B cell (primary cell): ENCODE measurements around the gene FANCC. TPM values are rescaled to one million over a fixed set of nuclear protein-coding genes. Genes with fewer than 3 reads are reported as not detected.

Experiments used
- ATAC-seq: fragments of 200-7000 bp; cut with Tn5 transposase; one replicate; pipeline ENCODE4 v1.10.0; 2021; ENCODE audit warnings: low read depth, mild to moderate bottlenecking, moderate number of reproducible peaks, moderate library complexity
- CTCF ChIA-PET: fragments of 350-600 bp; sonication (Branson Sonifier 250); formaldehyde crosslinking; loops from one replicate; lab custom pipeline; 2021; ENCODE audit warnings: antibody characterized with exemption, inconsistent platforms; lab: Charles Lee
- POLR2A ChIA-PET: fragments of 350-600 bp; sonication (Branson Sonifier 250); formaldehyde crosslinking; loops from one replicate; lab custom pipeline; 2021; ENCODE audit warnings: antibody characterized with exemption; lab: Charles Lee
- DNase-seq: peaks from one replicate; pipeline ENCODE4 v3.0.0; 2013
- H2AFZ ChIP-seq: 2 replicates; pipeline ENCODE4 v1.6.1; 2012; ENCODE audit warnings: mild to moderate bottlenecking, low read depth, low read length; ENCODE audit not compliant: insufficient read depth, poor library complexity, severe bottlenecking
- H3K27ac ChIP-seq, 2 donors: 1 replicate in 1 of 2; 2 replicates in 1 of 2; pipeline ENCODE4 v1.5.1; 2012 to 2013; ENCODE audit warnings: low read length in 2 of 2, mild to moderate bottlenecking in 2 of 2, moderate library complexity in 1 of 2
- H3K27me3 ChIP-seq, 4 experiments: fragments of 200-600 bp in 1 of 4; sonication (generic) in 1 of 4; replicated peaks in 1 of 4; 1 replicate in 2 of 4; 2 replicates in 2 of 4; pipeline versions ENCODE4 v1.6.1 to v1.7.0; 2013 to 2016; ENCODE audit warnings: low read length in 3 of 4, mild to moderate bottlenecking in 2 of 4, mixed read lengths in 1 of 4, moderate library complexity in 1 of 4; ENCODE audit not compliant: insufficient read depth in 4 of 4, control insufficient read depth in 3 of 4; ENCODE audit errors: control extremely low read depth in 1 of 4
- H3K36me3 ChIP-seq, 2 experiments: replicated peaks in 1 of 2; 1 replicate in 1 of 2; 2 replicates in 1 of 2; pipeline versions ENCODE4 v1.6.1 to v1.7.1; 2013; ENCODE audit warnings: low read length in 1 of 2; ENCODE audit not compliant: insufficient read depth in 2 of 2, control insufficient read depth in 1 of 2; ENCODE audit errors: control extremely low read depth in 1 of 2, extremely low read depth in 1 of 2
- H3K4me1 ChIP-seq, 2 donors: fragments of 200-600 bp in 1 of 2; sonication (generic) in 1 of 2; 1 replicate in 1 of 2; 2 replicates in 1 of 2; pipeline versions ENCODE4 v1.5.1 to v1.6.1; 2013 to 2017; ENCODE audit warnings: low read length in 2 of 2; ENCODE audit not compliant: control insufficient read depth in 2 of 2, insufficient read depth in 2 of 2
- H3K4me2 ChIP-seq: replicated peaks from 2 replicates; pipeline ENCODE3; 2012; ENCODE audit warnings: mild to moderate bottlenecking, low read depth, low read length; ENCODE audit not compliant: poor library complexity, severe bottlenecking
- H3K4me3 ChIP-seq, 5 experiments: fragments of 200-600 bp in 1 of 5; sonication (generic) in 1 of 5; 1 replicate in 3 of 5; 2 replicates in 2 of 5; pipeline versions ENCODE4 v1.5.1 to v1.7.0; 2011 to 2016; ENCODE audit warnings: low read length in 4 of 5, mild to moderate bottlenecking in 4 of 5, low read depth in 2 of 5, control low read depth in 1 of 5, moderate library complexity in 1 of 5; ENCODE audit not compliant: insufficient read depth in 1 of 5; ENCODE audit errors: control extremely low read depth in 1 of 5, extremely low read depth in 1 of 5
- H3K79me2 ChIP-seq: fragments of 200-600 bp; sonication (generic); one replicate; pipeline ENCODE4 v1.6.0; 2016; ENCODE audit warnings: low read length; ENCODE audit not compliant: control insufficient read depth, insufficient read depth
- H3K9ac ChIP-seq: fragments of 200-600 bp; sonication (generic); 2 replicates; pipeline ENCODE4 v1.6.1; 2017; ENCODE audit warnings: mild to moderate bottlenecking, low read length, moderate library complexity
- H3K9me3 ChIP-seq, 3 donors: one replicate each; pipeline versions ENCODE4 v1.6.1 to v1.7.1; 2013; ENCODE audit warnings: low read length in 2 of 3; ENCODE audit not compliant: control insufficient read depth in 2 of 3, insufficient read depth in 1 of 3; ENCODE audit errors: control extremely low read depth in 1 of 3
- H4K20me1 ChIP-seq: 2 replicates; pipeline ENCODE4 v1.6.0; 2012; ENCODE audit warnings: mild to moderate bottlenecking, low read length; ENCODE audit not compliant: insufficient read depth, control insufficient read depth, poor library complexity, severe bottlenecking
- H3K27ac Mint-ChIP-seq: one replicate; pipeline ENCODE4 v1.8.0; 2021; ENCODE audit warnings: mixed read lengths
- H3K27me3 Mint-ChIP-seq: one replicate; pipeline ENCODE4 v1.8.0; 2021; ENCODE audit warnings: mixed read lengths
- H3K4me1 Mint-ChIP-seq: one replicate; pipeline ENCODE4 v1.8.0; 2021; ENCODE audit warnings: mixed read lengths
- H3K4me3 Mint-ChIP-seq: one replicate; pipeline ENCODE4 v1.8.0; 2021; ENCODE audit warnings: mixed read lengths
- H3K9me3 Mint-ChIP-seq: one replicate; pipeline ENCODE4 v1.8.0; 2022; ENCODE audit warnings: mixed read lengths; ENCODE audit not compliant: insufficient read depth
- CTCF ChIP-seq: fragments of 200-600 bp; IDR thresholded peaks from one replicate; pipeline ENCODE4 v1.8.0; 2022; ENCODE audit warnings: antibody characterized with exemption, mild to moderate bottlenecking
- EZH2 ChIP-seq: IDR thresholded peaks from 2 replicates; pipeline ENCODE4 v1.6.1; 2012; ENCODE audit warnings: borderline replicate concordance, low read depth, mild to moderate bottlenecking, moderate library complexity, low read length; ENCODE audit not compliant: insufficient read depth, poor library complexity, severe bottlenecking
- WGBS: methylation state at CpG from one replicate; pipeline ENCODE4 v1.1.5; 2013; ENCODE audit warnings: missing lambda C conversion rate; ENCODE audit not compliant: insufficient coverage; 5-methylcytosine and 5-hydroxymethylcytosine counted together
- intact Hi-C: fragments of 100-400 bp; cut with micrococcal nuclease; formaldehyde crosslinking; loops from one replicate; pipeline ENCODE4 v1.10.0; 2022
- polyA plus RNA-seq: library from polyadenylated mRNA; depleted of rRNA; stranded (reverse); fragments of >200 nt; gene quantifications from 2 replicates; pipeline ENCODE4 v1.2.3, GENCODE V29; 2012
- total RNA-seq, 2 donors: library from RNA; stranded (reverse); fragments of 120-200 nt in 1 of 2; gene quantifications; 1 replicate in 1 of 2; 2 replicates in 1 of 2; pipeline versions ENCODE4 v1.2.3 to v1.2.4, GENCODE V29; 2013 to 2022

FANCC gene
- total and polyA plus RNA-seq, 2 donors (not counting 1 experiment from before 2014, with no cell fraction given): 1.8 to 11.1 TPM

- 100% methylated on average over 5 of the region's 6 CpGs for WGBS
- no peak for TF ChIP-seq EZH2
- TF ChIP-seq CTCF: no peak
- no peak overlapping the region for H3K27ac ChIP-seq
- Mint-ChIP-seq H3K27me3 (no peaks in the 10 kb centered on the region), H3K4me1 (no peaks in the 10 kb centered on the region), H3K27ac (no peak overlapping the region), H3K9me3 (no peaks in the 10 kb centered on the region), H3K4me3 (no peak overlapping the region)
- H3K9ac ChIP-seq: no peak overlapping the region
- intact Hi-C loops: no loop called here
- H2AFZ ChIP-seq: no peak overlapping the region
- DNase-seq: no peak
- no peaks in the 10 kb centered on the region for H4K20me1 ChIP-seq
- peaks cover 0 to 4% (median 0%) of the 10 kb centered on the region in 3 donors for H3K9me3 ChIP-seq
- ATAC-seq: no peak
- no peaks in the 10 kb centered on the region for H3K79me2 ChIP-seq
- no peak overlapping the region for H3K4me2 ChIP-seq
- H3K27me3 ChIP-seq: no peaks in the 10 kb centered on the region
- ChIA-PET POLR2A (no interaction called here), CTCF (no interaction called here)
- H3K4me1 ChIP-seq: no peaks in the 10 kb centered on the region
- no peaks in the 10 kb centered on the region for H3K36me3 ChIP-seq
- no peak overlapping the region for H3K4me3 ChIP-seq
These were observed 87.5 kb downstream of the FANCC start for GRCh38 chr9:95230046-95230445.

GRCh38 chr9:95229230-95229915, 88.1 kb downstream of the FANCC start:
- Histone ChIP-seq H3K27ac (no peak overlapping the region), H3K79me2 (no peaks in the 10 kb centered on the region), H3K9ac (no peak overlapping the region), H3K9me3 (peaks cover 0 to 4% (median 0%) of the 10 kb centered on the region in 3 donors), H2AFZ (no peak overlapping the region), H3K36me3 (no peaks in the 10 kb centered on the region), H3K4me1 (no peaks in the 10 kb centered on the region), H3K27me3 (no peaks in the 10 kb centered on the region), H3K4me2 (no peak overlapping the region), H4K20me1 (no peaks in the 10 kb centered on the region), H3K4me3 (no peak overlapping the region)
- no peaks in the 10 kb centered on the region for H3K4me1 Mint-ChIP-seq
- no peak overlapping the region for H3K4me3 Mint-ChIP-seq
- ChIA-PET CTCF (no interaction called here), POLR2A (no interaction called here)
- ATAC-seq (no peak), DNase-seq (no peak)
- H3K27ac Mint-ChIP-seq: no peak overlapping the region
- intact Hi-C loops: no loop called here
- no peaks in the 10 kb centered on the region for H3K27me3 Mint-ChIP-seq
- WGBS: 74% methylated on average over 2 of the region's 4 CpGs
- H3K9me3 Mint-ChIP-seq: no peaks in the 10 kb centered on the region
- TF ChIP-seq CTCF: no peak
- no peak for TF ChIP-seq EZH2
